HEK293T (cell line): Measurements from ENCODE around the gene TSHR.
"Not testable (repeated sequence)": the region's sequence is repeated elsewhere in the genome, so short reads cannot be mapped to it uniquely, and the experiment has no call there.

ENCODE experiments used
- CTCF ChIA-PET: fragments of 350-600 bp; formaldehyde crosslinking; extraction: SDS; loops from one replicate; lab custom pipeline; 2021; ENCODE audit warnings: antibody characterized with exemption, inconsistent platforms; lab: Yijun Ruan, JAX
- POLR2A ChIA-PET: fragments of 350-600 bp; formaldehyde crosslinking; extraction: SDS; loops from one replicate; lab custom pipeline; 2020; ENCODE audit warnings: antibody characterized with exemption, inconsistent platforms; lab: Yijun Ruan, JAX
- DNase-seq: peaks from one replicate; pipeline ENCODE4 v3.0.0; 2012; ENCODE audit warnings: mixed read lengths; ENCODE audit errors: extremely low spot score
- ARNT ChIP-seq: fragments of 450-650 bp; IDR thresholded peaks from 2 replicates; pipeline ENCODE4 v1.6.1; 2017; ENCODE audit warnings: mild to moderate bottlenecking
- BHLHE40 ChIP-seq: fragments of 450-650 bp; IDR thresholded peaks from 2 replicates; pipeline ENCODE4 v1.6.1; 2016; ENCODE audit warnings: mild to moderate bottlenecking, moderate library complexity, borderline replicate concordance
- CTBP1 ChIP-seq: fragments of 450-650 bp; IDR thresholded peaks from 2 replicates; pipeline ENCODE4 v1.6.1; 2016; ENCODE audit warnings: borderline replicate concordance
- ELF4 ChIP-seq: fragments of 450-650 bp; IDR thresholded peaks from 2 replicates; pipeline ENCODE4 v1.6.1; 2017; ENCODE audit warnings: antibody characterized with exemption
- FOXA1 ChIP-seq: fragments of 450-650 bp; IDR thresholded peaks from 2 replicates; pipeline ENCODE4 v1.6.1; 2016; ENCODE audit warnings: mild to moderate bottlenecking
- FOXK2 ChIP-seq: fragments of 450-650 bp; IDR thresholded peaks from 2 replicates; pipeline ENCODE4 v1.6.1; 2016; ENCODE audit warnings: mild to moderate bottlenecking
- FOXM1 ChIP-seq: fragments of 450-650 bp; IDR thresholded peaks from 2 replicates; pipeline ENCODE4 v1.6.1; 2017; ENCODE audit warnings: mild to moderate bottlenecking, borderline replicate concordance
- HDGF ChIP-seq: fragments of 450-650 bp; IDR thresholded peaks from 2 replicates; pipeline ENCODE4 v1.6.1; 2017; ENCODE audit warnings: antibody characterized with exemption, borderline replicate concordance
- L3MBTL2 ChIP-seq: fragments of 450-650 bp; conservative IDR thresholded peaks from 2 replicates; pipeline ENCODE4 v1.6.1; 2016; ENCODE audit warnings: mild to moderate bottlenecking
- LEF1 ChIP-seq: fragments of 450-650 bp; IDR thresholded peaks from 2 replicates; pipeline ENCODE4 v1.6.1; 2017; ENCODE audit warnings: mild to moderate bottlenecking, borderline replicate concordance
- NFRKB ChIP-seq: fragments of 450-650 bp; IDR thresholded peaks from 2 replicates; pipeline ENCODE4 v1.6.1; 2016; ENCODE audit warnings: mild to moderate bottlenecking, moderate library complexity
- PKNOX1 ChIP-seq: fragments of 450-650 bp; IDR thresholded peaks from 2 replicates; pipeline ENCODE4 v1.6.1; 2016
- SP1 ChIP-seq: fragments of 450-650 bp; IDR thresholded peaks from 2 replicates; pipeline ENCODE4 v1.6.1; 2017
- SUZ12 ChIP-seq: fragments of 450-650 bp; IDR thresholded peaks from 2 replicates; pipeline ENCODE4 v1.6.1; 2016; ENCODE audit warnings: mild to moderate bottlenecking
- TARDBP ChIP-seq: fragments of 450-650 bp; IDR thresholded peaks from 2 replicates; pipeline ENCODE4 v1.6.1; 2016
- ZNF384 ChIP-seq: fragments of 450-650 bp; IDR thresholded peaks from 2 replicates; pipeline ENCODE4 v1.6.1; 2016

Gene TSHR

GRCh38 chr14:81023095-81023710 is 67.8 kb downstream of the TSHR start:
- ChIA-PET CTCF (interaction anchor here (0.6 kb wide), 1 partner anchor 10 kb away, joined by 3 read pairs; no protein-coding TSS in a partner anchor), POLR2A (no interaction called here)
- DNase-seq = no peak

GRCh38 chr14:81028461-81028860 is 73.0 kb downstream of the TSHR start:
- ChIA-PET POLR2A (no interaction called here), CTCF (no interaction called here)
- TF ChIP-seq FOXM1 = no peak
- DNase-seq = no peak

More at GRCh38 chr14:81023095-81023710, 67.8 kb downstream of the TSHR start:
- no peak for TF ChIP-seq ZNF384
- no peak for TF ChIP-seq FOXM1
- TF ChIP-seq FOXA1 = no peak
- TF ChIP-seq CTBP1 = no peak
- TF ChIP-seq HDGF = no peak
- TF ChIP-seq ARNT = no peak
- TF ChIP-seq L3MBTL2 = no peak
- no peak for TF ChIP-seq SP1
- TF ChIP-seq TARDBP = no peak
- no peak for TF ChIP-seq SUZ12
- TF ChIP-seq FOXK2 = no peak
- no peak for TF ChIP-seq NFRKB
- TF ChIP-seq BHLHE40 = no peak
- no peak for TF ChIP-seq ELF4
- no peak for TF ChIP-seq PKNOX1
- no peak for TF ChIP-seq LEF1

GRCh38 chr14:81031488-81031887 is 76.1 kb downstream of the TSHR start:
- TF ChIP-seq SP1 (no peak), CTBP1 (no peak), SUZ12 (no peak), BHLHE40 (no peak), PKNOX1 (no peak), TARDBP (no peak), L3MBTL2 (no peak)
- ChIA-PET CTCF (no interaction called here), POLR2A (no interaction called here)
- DNase-seq = no peak

- no peak for DNase-seq
- CTCF ChIA-PET = interaction anchor here (0.6 kb wide), 1 partner anchor 11 kb away, joined by 3 read pairs; no protein-coding TSS in a partner anchor
- POLR2A ChIA-PET = no interaction called here
- no peak for TF ChIP-seq ARNT
- TF ChIP-seq FOXM1 = no peak
- no peak for TF ChIP-seq L3MBTL2
- TF ChIP-seq CTBP1 = no peak
- TF ChIP-seq FOXA1 = no peak
- TF ChIP-seq ZNF384 = no peak
- TF ChIP-seq NFRKB = no peak
- TF ChIP-seq SP1 = no peak
- TF ChIP-seq FOXK2 = no peak
- no peak for TF ChIP-seq TARDBP
- TF ChIP-seq SUZ12 = no peak
- TF ChIP-seq ELF4 = no peak
- TF ChIP-seq BHLHE40 = no peak
- no peak for TF ChIP-seq HDGF
- TF ChIP-seq PKNOX1 = no peak
- no peak for TF ChIP-seq LEF1
These were observed 78.3 kb downstream of the TSHR start for GRCh38 chr14:81033698-81034240.

- no peak for DNase-seq
- ChIA-PET CTCF (no interaction called here), POLR2A (no interaction called here)
- no peak for TF ChIP-seq FOXA1
These were observed 87.0 kb downstream of the TSHR start for GRCh38 chr14:81042438-81042837.

GRCh38 chr14:81051547-81051946 is 96.1 kb downstream of the TSHR start:
- TF ChIP-seq ZNF384 (no peak), L3MBTL2 (no peak), ARNT (no peak), LEF1 (no peak)
- POLR2A ChIA-PET = no interaction called here
- CTCF ChIA-PET = no interaction called here
- DNase-seq = no peak

- DNase-seq, POLR2A ChIA-PET, CTCF ChIA-PET: not testable (repeated sequence)
These were observed 98.6 kb downstream of the TSHR start for GRCh38 chr14:81054057-81054456.
